HG03575 (cell line): ENCODE measurements around the gene ANK3.

Experiments
- ATAC-seq: cut with Tn5 transposase; IDR thresholded peaks from one replicate; pipeline ENCODE4 v1.9.1; 2021; ENCODE audit not compliant: unreplicated experiment, insufficient number of reproducible peaks, low FRiP score; ENCODE audit errors: extremely low read depth

ANK3 gene

GRCh38 chr10:60320666-60321065 lies 69.0 kb downstream of the ANK3 start:
- no peak for ATAC-seq

GRCh38 chr10:60316029-60316428 lies 73.6 kb downstream of the ANK3 start:
- ATAC-seq, result no peak

DNA sequence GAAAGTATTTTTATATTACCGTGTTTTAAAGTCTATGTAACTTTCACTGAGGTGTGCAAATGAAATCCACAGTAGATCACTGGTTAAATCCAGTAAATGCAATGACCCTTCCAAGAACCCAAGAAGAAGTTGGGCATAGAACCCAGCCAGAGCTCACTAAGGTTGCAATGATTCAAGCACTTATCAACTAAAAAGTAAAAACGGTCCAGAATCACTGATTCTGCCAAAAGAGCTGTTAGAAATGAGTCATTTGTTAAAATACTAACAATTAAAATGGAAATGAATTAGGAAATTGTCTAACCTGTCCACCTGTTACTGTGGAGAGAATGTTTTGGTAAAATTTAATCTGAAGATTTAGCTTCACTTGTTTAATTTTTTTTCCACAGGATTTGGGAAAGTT lies 74.4 kb downstream of the ANK3 start:
- ATAC-seq, result no peak

DNA sequence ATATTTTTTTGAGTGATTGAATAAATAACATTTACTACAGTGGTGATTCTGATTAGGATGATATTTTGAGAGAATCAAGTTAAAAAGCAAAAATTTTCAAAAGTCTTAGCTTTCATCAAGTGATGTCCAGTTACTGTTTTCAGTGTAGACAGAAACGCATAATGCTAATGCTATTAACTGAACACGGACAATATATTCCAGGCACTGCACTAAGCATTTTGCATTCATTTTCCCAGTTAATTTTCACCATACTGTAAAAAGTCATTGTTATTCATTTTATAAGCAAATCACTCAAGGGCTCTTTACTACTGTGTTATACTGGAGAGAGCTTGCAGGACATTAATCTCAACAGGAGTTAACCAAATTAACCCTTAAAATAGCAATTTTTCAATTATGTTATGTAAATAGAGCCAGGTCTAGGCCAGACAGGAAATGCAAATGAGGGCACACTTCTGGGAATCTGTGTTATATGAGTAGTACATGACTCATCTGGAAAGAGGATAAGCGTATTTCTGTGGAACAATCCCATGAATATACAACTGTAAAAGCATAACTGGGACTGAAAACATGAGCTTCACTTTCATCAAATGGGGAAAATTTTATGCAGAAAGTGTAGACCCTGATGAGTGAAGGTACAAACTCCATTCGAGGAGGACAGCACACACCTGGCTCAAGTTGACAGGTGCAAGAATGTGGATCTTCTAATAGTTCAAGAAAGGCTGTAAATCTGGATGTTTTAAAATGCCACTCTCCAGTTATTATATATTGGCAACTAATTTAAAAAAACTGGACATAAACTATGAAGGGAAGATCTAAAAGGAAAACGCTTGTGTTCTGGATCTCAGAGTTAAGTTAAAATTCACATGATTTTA lies 75.4 kb downstream of the ANK3 start:
- ATAC-seq, result no peak

GRCh38 chr10:60313589-60313952 lies 76.1 kb downstream of the ANK3 start:
- ATAC-seq, result no peak

DNA sequence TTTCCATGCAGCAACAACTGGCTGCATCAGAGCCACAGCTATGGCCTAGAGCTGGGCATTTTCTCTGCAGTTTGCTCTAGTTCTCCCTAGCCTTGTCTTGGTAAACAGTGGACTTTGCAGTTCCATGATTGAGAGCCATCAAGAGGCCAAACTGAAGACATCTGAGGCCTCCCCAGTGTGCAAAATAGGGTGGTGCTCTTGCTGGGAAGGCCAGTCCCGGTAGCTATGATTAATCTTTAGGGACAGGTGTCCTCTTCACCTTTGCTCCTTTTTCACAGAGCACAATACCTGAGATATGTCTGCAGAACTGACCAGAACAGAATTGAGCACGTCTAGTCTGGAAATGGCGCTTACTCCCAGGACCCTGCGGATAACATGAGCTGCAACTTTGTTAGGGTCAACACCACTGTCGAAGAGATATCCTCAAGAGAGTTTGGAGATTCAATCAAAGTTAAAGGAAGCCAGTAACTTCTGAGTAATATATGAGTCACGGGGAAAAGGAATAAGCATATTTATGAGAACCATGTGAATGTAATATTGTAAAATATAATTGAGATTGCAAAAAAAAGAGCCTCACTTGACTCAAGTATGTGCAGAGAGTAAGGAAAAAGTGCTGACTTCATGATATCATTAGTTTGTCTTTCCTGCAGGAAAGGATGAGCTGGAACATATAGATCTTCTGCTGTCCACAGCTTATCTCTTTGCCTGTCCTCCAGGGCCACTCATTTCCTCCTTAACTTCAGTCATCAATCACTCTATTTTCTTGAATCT lies 76.7 kb downstream of the ANK3 start:
- no peak for ATAC-seq

DNA sequence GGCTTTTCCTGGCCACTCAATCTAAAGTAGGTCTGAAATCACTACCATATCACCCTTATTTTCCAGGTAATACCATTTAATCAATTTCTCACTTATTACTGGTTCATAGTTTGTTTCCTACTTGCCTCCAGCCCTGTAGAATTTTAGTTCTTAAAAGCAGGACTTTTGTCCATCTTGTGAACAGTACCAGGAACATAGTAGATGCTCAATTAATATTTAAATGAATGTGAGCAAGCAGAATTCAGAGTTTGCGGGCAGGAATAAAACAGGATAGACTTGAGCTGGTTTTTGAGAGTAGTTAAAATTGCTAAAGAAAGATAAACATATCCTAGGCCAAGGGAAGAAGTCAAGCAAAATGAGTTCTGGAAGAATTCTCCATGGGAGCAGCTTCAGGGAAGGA lies 77.9 kb downstream of the ANK3 start:
- no peak for ATAC-seq

- ATAC-seq, result no peak
Measured at GRCh38 chr10:60310740-60311139, 78.9 kb downstream of the ANK3 start.

DNA sequence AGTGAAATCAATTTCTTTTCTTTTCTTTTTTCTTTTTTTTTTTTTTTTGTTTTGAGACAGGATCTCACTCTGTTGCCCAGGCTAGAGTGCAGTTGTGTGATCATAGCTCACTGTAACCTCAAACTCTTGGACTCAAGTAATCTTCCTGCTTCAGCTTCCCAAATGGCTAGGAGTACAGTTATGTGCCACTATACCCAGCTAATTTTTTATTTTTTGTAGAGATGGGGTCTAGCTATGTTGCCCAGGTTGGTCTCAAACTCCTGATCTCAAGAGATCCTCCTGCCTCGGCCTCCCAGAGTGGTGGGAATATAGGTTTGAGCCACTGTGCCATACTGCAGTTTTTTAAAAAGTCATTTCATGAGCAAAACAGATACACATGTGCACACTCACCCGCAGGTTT lies 79.8 kb downstream of the ANK3 start:
- ATAC-seq, result no peak

DNA sequence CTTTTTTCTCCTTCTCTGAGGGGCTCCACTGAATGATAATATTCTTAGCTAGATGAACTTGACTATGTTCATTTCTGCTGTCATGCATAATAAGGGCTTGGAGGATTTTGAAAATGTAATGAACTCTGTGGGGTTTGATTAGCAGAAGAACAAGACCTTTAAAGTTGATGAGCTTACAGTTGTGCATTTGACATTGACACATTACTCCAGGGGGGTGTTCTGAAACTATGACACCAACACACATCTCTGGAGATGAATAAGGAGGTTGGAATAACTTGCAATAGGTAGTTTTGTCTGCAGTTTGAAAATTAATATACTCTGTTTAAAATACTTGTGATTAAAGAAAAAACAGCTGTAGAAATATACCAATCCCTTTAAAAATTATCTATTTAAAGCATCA lies 80.3 kb downstream of the ANK3 start:
- ATAC-seq, result no peak

DNA sequence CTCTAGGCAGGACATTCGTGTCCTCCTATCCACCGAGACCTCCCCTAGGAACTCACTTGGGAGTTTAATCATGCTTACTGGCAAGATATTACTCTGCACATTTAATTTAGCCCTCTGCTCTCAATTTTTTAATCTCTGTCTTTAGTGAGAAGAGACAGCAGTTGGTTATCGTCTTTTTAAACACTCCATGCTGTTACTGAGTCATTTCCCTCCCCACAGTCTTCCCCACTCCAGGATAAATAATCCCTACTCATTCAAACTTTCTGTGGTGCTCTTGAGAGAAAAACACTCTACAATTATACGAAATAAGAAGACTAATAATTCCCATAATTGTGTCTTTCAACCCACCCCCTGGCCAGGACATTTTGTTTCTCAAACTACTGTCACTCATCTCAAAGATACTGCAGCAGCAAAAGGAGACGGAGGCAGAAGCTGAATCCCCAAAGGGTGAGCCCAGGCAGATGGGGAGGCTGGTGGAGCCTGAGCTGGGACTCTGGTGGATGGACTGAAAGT lies 84.2 kb downstream of the ANK3 start:
- no peak for ATAC-seq

DNA sequence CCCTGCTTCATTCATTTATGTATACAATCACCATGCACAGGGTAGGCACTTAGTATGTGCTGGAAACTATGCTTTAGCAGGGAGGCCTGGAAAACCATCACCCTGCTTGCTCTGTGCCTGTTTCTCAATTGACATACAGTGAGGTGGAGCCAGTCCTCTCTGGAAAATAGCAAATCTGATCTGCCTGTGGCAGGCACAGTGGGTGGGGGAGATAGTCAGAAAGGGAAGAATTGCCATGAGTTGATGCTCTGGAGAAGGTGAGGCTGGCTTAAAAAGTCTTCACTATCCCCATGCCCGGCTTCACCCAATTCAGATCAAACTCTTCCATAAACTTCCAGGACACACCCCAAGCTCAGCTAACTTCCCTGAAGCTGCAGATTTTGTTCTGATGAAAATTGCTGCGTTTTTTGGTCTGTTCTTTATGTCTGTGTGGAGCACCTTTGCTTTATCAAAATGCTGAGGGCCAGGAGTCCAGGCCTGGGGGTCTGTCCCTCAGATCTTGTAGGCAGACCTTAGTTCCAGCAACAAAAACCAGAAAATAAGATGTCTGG lies 84.8 kb downstream of the ANK3 start:
- no peak for ATAC-seq

GRCh38 chr10:60303778-60304177 lies 85.9 kb downstream of the ANK3 start:
- no peak for ATAC-seq

GRCh38 chr10:60299961-60300883 lies 89.5 kb downstream of the ANK3 start:
- ATAC-seq, result no peak

GRCh38 chr10:60299390-60299778 lies 90.3 kb downstream of the ANK3 start:
- no peak for ATAC-seq

DNA sequence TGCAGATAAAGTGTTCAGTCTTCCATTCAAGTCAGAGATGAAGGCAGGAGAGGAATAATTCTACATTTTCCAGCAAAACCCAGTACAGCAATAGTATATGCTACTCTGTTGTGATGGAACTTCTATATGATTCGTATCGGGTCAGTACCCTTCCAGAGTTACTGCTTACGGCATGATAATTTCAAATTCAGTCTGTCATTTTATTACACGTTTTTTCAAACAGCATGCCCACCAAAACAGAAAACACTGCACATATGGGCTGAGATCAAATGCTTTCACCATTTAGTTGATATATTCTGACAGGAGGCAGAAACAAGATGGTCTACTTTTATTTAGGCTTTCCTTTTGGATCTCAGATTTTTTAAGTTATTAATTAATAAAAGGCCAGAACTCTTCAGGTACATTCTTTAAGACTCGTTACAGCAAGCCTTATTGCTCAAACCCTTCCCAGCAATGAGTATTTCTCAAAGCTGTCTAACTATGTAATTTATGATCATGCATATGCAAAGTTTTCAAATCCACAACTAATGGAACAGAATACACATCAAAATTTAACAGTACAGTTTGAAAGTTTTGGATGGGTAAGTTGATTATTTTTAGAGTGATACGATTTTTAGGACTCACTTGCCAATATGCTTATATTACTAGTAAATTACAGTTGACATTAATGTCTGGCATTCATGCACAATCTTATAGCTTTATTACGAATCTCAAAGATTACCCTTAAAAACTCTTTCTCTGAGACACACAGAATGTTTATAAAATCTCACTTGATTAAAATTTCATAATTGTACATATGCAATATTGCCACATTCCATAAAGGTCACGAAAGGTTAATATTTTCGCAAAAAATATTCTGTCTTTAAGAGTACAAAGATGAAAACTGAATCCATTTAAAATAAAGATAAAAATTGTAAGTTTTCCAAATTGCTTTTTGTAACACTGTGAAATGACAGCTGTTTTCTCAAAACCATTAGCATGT lies 91.0 kb downstream of the ANK3 start:
- ATAC-seq, result no peak

GRCh38 chr10:60296073-60296472 lies 93.6 kb downstream of the ANK3 start:
- ATAC-seq, result no peak
